ENCODE data around the gene ZBTB11. TPM values are rescaled to one million over a fixed set of nuclear protein-coding genes. Genes with fewer than 3 reads are reported as not detected.

Gene ZBTB11
- total and polyA plus RNA-seq, 9 donors = 7.6 to 24.7 (median 18.3) TPM

GRCh38 chr3:101675709-101676215, 1.2 kb downstream of the ZBTB11 start:
- H3K27me3 ChIP-seq = no peaks in the 10 kb centered on the region
- DNase-seq = peak; percentile 44 to 78 (median 76)
- H3K27ac ChIP-seq = peak overlapping the region; percentile 89 to 96
- intact Hi-C loops (cut with DNase I) = loop anchor here in 1 of 4 donors (10.0 kb wide), 1 partner anchor 101 kb away; the partner anchor contains the start of gene PCNP
- H3K4me3 ChIP-seq = peak overlapping the region; percentile 83
- WGBS, 3 donors = 2 to 5% (median 3%) methylated on average over 27 of the region's 27 CpGs
- no peaks in the 10 kb centered on the region for H3K9me3 ChIP-seq
- TF ChIP-seq EP300 (IDR thresholded peaks at IDR 0.05) (no peak), POLR2A (IDR thresholded peaks at IDR 0.05) (no peak), CTCF (IDR thresholded peaks at IDR 0.05) (no peak)
- no peaks in the 10 kb centered on the region for H3K36me3 ChIP-seq
- peaks cover 10% of the 10 kb centered on the region for H3K4me1 ChIP-seq (ENCODE audit: insufficient read depth)

DNA sequence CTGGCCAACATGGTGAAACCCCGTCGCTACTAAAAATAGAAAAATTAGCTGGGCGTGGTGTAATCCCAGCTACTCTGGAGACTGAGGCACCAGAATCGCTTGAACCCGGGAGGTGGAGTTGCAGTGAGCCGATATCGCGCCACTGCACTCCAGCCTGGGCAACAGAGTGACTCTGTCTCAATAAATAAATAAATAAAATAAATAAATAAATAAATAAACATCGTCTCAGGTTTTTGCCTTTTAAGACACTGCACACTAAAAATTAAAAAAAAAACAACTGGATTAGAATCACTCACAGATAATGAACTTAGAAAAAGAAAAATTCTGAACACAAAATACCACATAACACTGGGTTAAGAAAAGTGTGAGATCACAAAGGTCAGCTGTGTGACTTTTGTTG, 2.4 kb downstream of the ZBTB11 start:
- intact Hi-C loops (cut with DNase I) = loop anchor here in 1 of 4 donors (10.0 kb wide), 1 partner anchor 100 kb away; the partner anchor contains the start of gene PCNP
- no peaks in the 10 kb centered on the region for H3K36me3 ChIP-seq
- no peak overlapping the region for H3K27ac ChIP-seq
- H3K27me3 ChIP-seq = no peaks in the 10 kb centered on the region
- H3K9me3 ChIP-seq = no peaks in the 10 kb centered on the region
- no peak for DNase-seq
- TF ChIP-seq CTCF (IDR thresholded peaks at IDR 0.05) = no peak
- no peak for TF ChIP-seq POLR2A (IDR thresholded peaks at IDR 0.05)
- no peak for TF ChIP-seq EP300 (IDR thresholded peaks at IDR 0.05)
- 91 to 95% (median 92%) methylated on average over 9 of the region's 9 CpGs for WGBS, 3 donors
- H3K4me1 ChIP-seq (ENCODE audit: insufficient read depth) = peaks cover 10% of the 10 kb centered on the region
- H3K4me3 ChIP-seq = no peak overlapping the region

- WGBS, 3 donors = 94 to 95% (median 94%) methylated on average over 13 of the region's 13 CpGs
- Histone ChIP-seq H3K4me3 (no peak overlapping the region), H3K27me3 (no peaks in the 10 kb centered on the region), H3K36me3 (no peaks in the 10 kb centered on the region), H3K27ac (no peak overlapping the region), H3K9me3 (no peaks in the 10 kb centered on the region), H3K4me1 (ENCODE audit: insufficient read depth) (peaks cover 10% of the 10 kb centered on the region)
- intact Hi-C loops (cut with DNase I) = loop anchor here in 1 of 4 donors (10.0 kb wide), 1 partner anchor 99 kb away; the partner anchor contains the start of gene PCNP
- no peak for TF ChIP-seq EP300 (IDR thresholded peaks at IDR 0.05)
- no peak for TF ChIP-seq POLR2A (IDR thresholded peaks at IDR 0.05)
- no peak for TF ChIP-seq CTCF (IDR thresholded peaks at IDR 0.05)
- no peak for DNase-seq
These were observed 3.0 kb downstream of the ZBTB11 start for GRCh38 chr3:101673953-101674352.

GRCh38 chr3:101671014-101671413, 5.9 kb downstream of the ZBTB11 start:
- Histone ChIP-seq H3K4me1 (ENCODE audit: insufficient read depth) (peaks cover 6% of the 10 kb centered on the region), H3K9me3 (no peaks in the 10 kb centered on the region), H3K27me3 (no peaks in the 10 kb centered on the region), H3K4me3 (no peak overlapping the region), H3K27ac (no peak overlapping the region), H3K36me3 (no peaks in the 10 kb centered on the region)
- DNase-seq = no peak
- WGBS, 3 donors = 82 to 85% (median 84%) methylated on average over 5 of the region's 5 CpGs
- TF ChIP-seq CTCF (IDR thresholded peaks at IDR 0.05) = no peak
- TF ChIP-seq EP300 (IDR thresholded peaks at IDR 0.05) = no peak
- intact Hi-C loops (cut with DNase I) = loop anchor here in 1 of 4 donors (10.0 kb wide), 1 partner anchor 96 kb away; the partner anchor contains the start of gene PCNP
